NCI-H2107 (cell line): ENCODE results near the gene C5orf15.

Source experiments
- DNase-seq: peaks from one replicate; lab custom pipeline; 2025; lab: John Stamatoyannopoulos, UW

Gene C5orf15

GRCh38 chr5:133921069-133921468 is 47.4 kb downstream of the C5orf15 start:
- DNase-seq = no peak

GRCh38 chr5:133919148-133920136 is 49.0 kb downstream of the C5orf15 start:
- DNase-seq = no peak

GRCh38 chr5:133918731-133919130 is 49.7 kb downstream of the C5orf15 start:
- no peak for DNase-seq

GRCh38 chr5:133918316-133918715 is 50.1 kb downstream of the C5orf15 start:
- no peak for DNase-seq

- no peak for DNase-seq
These were observed 50.6 kb downstream of the C5orf15 start for GRCh38 chr5:133917785-133918184.

- DNase-seq = no peak
These were observed 51.5 kb downstream of the C5orf15 start for GRCh38 chr5:133916914-133917313.

- no peak for DNase-seq
These were observed 51.9 kb downstream of the C5orf15 start for GRCh38 chr5:133916479-133916878.

GRCh38 chr5:133914434-133914833 is 54.0 kb downstream of the C5orf15 start:
- no peak for DNase-seq

- DNase-seq = no peak
These were observed 54.8 kb downstream of the C5orf15 start for GRCh38 chr5:133913413-133914155.

- DNase-seq = no peak
These were observed 55.5 kb downstream of the C5orf15 start for GRCh38 chr5:133912951-133913350.

GRCh38 chr5:133910571-133910970 is 57.9 kb downstream of the C5orf15 start:
- no peak for DNase-seq

- no peak for DNase-seq
These were observed 58.8 kb downstream of the C5orf15 start for GRCh38 chr5:133909603-133910002.

- DNase-seq = no peak
These were observed 61.4 kb downstream of the C5orf15 start for GRCh38 chr5:133907075-133907474.

- no peak for DNase-seq
These were observed 62.1 kb downstream of the C5orf15 start for GRCh38 chr5:133906303-133906702.
